HG03066 (cell line): ENCODE measurements around the gene PTPRCAP.
"Not testable (repeated sequence)": the region's sequence is repeated elsewhere in the genome, so short reads cannot be mapped to it uniquely, and the experiment has no call there.

Source experiments
- ATAC-seq: cut with Tn5 transposase; IDR thresholded peaks from one replicate; pipeline ENCODE4 v1.9.1; 2021; ENCODE audit warnings: low read depth; ENCODE audit not compliant: unreplicated experiment

Gene PTPRCAP

GRCh38 chr11:67437082-67437808 lies at the start of gene PTPRCAP:
Gene PTPRCAP (minus strand): TSS chr11:67437682. CDS start chr11:67437619, 63 bp downstream.
- ATAC-seq = no peak

GRCh38 chr11:67486481-67487195 lies 49.2 kb upstream of the PTPRCAP start:
- peak; percentile 34 for ATAC-seq

- ATAC-seq = not testable (repeated sequence)
Observed at GRCh38 chr11:67485873-67486361, 48.4 kb upstream of the PTPRCAP start.

- no peak for ATAC-seq
Observed at GRCh38 chr11:67484847-67485311, 47.4 kb upstream of the PTPRCAP start.

- no peak for ATAC-seq
Observed at GRCh38 chr11:67483831-67484665, 46.6 kb upstream of the PTPRCAP start.

GRCh38 chr11:67482827-67483798 lies 45.6 kb upstream of the PTPRCAP start, which contains the start of gene AIP:
Gene AIP (plus strand): TSS chr11:67483026. CDS start chr11:67483159, 133 bp downstream.
- ATAC-seq = peak; percentile 51

GRCh38 chr11:67482275-67482826 lies 44.9 kb upstream of the PTPRCAP start:
- ATAC-seq = no peak

GRCh38 chr11:67477344-67478050 lies 40.0 kb upstream of the PTPRCAP start:
- ATAC-seq = not testable (repeated sequence)

GRCh38 chr11:67476692-67477091 lies 39.2 kb upstream of the PTPRCAP start:
- ATAC-seq = not testable (repeated sequence)

GRCh38 chr11:67472882-67473281 lies 35.4 kb upstream of the PTPRCAP start:
- ATAC-seq = no peak

- no peak for ATAC-seq
Observed at GRCh38 chr11:67470337-67471002, 33.0 kb upstream of the PTPRCAP start.

GRCh38 chr11:67469508-67469811 lies 32.0 kb upstream of the PTPRCAP start:
- no peak for ATAC-seq

- peak; percentile 54 for ATAC-seq
Observed at GRCh38 chr11:67468759-67469507, 31.5 kb upstream of the PTPRCAP start, which contains the start of gene TMEM134. Gene TMEM134 (minus strand): TSS chr11:67469251. CDS start chr11:67469192, 59 bp downstream.

GRCh38 chr11:67468456-67468758 lies 30.9 kb upstream of the PTPRCAP start:
- no peak for ATAC-seq

GRCh38 chr11:67468056-67468455 lies 30.6 kb upstream of the PTPRCAP start:
- no peak for ATAC-seq

- no peak for ATAC-seq
Observed at GRCh38 chr11:67466962-67467771, 29.7 kb upstream of the PTPRCAP start.

- ATAC-seq = no peak
Observed at GRCh38 chr11:67466367-67466766, 28.9 kb upstream of the PTPRCAP start.
